Liver (tissue), 9 donors: ENCODE measurements around the gene APOA1. TPM values are rescaled to one million over a fixed set of nuclear protein-coding genes. Genes with fewer than 3 reads are reported as not detected.

Experiments
- DNase-seq: peaks from one replicate; pipeline ENCODE4 v3.0.0-alpha.2; 2017; ENCODE audit warnings: low spot score
- H3K27ac ChIP-seq, 2 donors: one replicate each; pipeline ENCODE4 v1.7.0; 2013; ENCODE audit warnings: inconsistent platforms in 2 of 2, low read length in 2 of 2, control low read depth in 1 of 2, low read depth in 1 of 2, mild to moderate bottlenecking in 1 of 2
- H3K27me3 ChIP-seq, 4 donors: one replicate each; pipeline versions ENCODE4 v1.6.1 to v1.7.0; 2013; ENCODE audit warnings: low read length in 3 of 4, inconsistent platforms in 1 of 4, mild to moderate bottlenecking in 1 of 4, moderate library complexity in 1 of 4; ENCODE audit not compliant: control insufficient read depth in 4 of 4, insufficient read depth in 4 of 4
- H3K36me3 ChIP-seq, 4 donors: one replicate each; pipeline versions ENCODE4 v1.6.1 to v1.7.0; 2013; ENCODE audit warnings: low read length in 3 of 4, mild to moderate bottlenecking in 3 of 4, low read depth in 1 of 4, moderate library complexity in 1 of 4; ENCODE audit not compliant: control insufficient read depth in 4 of 4, insufficient read depth in 3 of 4
- H3K4me1 ChIP-seq, 4 donors: one replicate each; pipeline versions ENCODE4 v1.6.1 to v1.7.0; 2013; ENCODE audit warnings: low read length in 3 of 4, mild to moderate bottlenecking in 3 of 4, moderate library complexity in 1 of 4; ENCODE audit not compliant: control insufficient read depth in 4 of 4, insufficient read depth in 4 of 4
- H3K4me3 ChIP-seq, 3 donors: one replicate each; pipeline versions ENCODE4 v1.6.1 to v1.7.0; 2013; ENCODE audit warnings: low read length in 3 of 3, control low read depth in 1 of 3, low read depth in 1 of 3, mild to moderate bottlenecking in 1 of 3
- H3K9ac ChIP-seq, 2 donors: one replicate each; pipeline ENCODE4 v1.7.0; 2013; ENCODE audit warnings: low read length in 2 of 2, mild to moderate bottlenecking in 2 of 2, moderate library complexity in 2 of 2, control low read depth in 1 of 2, low read depth in 1 of 2
- H3K9me3 ChIP-seq, 4 donors: one replicate each; pipeline versions ENCODE4 v1.6.1 to v1.7.0; 2013; ENCODE audit warnings: low read length in 3 of 4; ENCODE audit not compliant: control insufficient read depth in 4 of 4
- ATF3 ChIP-seq: IDR thresholded peaks from 2 replicates; pipeline ENCODE4 v1.6.1; 2016; ENCODE audit warnings: antibody characterized with exemption
- CTCF ChIP-seq: fragments of 150-350 bp; IDR thresholded peaks from 2 replicates; pipeline ENCODE4 v1.5.1; 2017; ENCODE audit warnings: improper control_type of control experiment, low read depth, low read length; ENCODE audit not compliant: missing input control
- EGR1 ChIP-seq, 2 donors: IDR thresholded peaks; 2 replicates each; pipeline ENCODE4 v1.6.1; 2016 to 2018; ENCODE audit warnings: antibody characterized with exemption in 2 of 2, low read depth in 2 of 2
- FOXA1 ChIP-seq: IDR thresholded peaks from 2 replicates; pipeline ENCODE4 v1.6.1; 2016; ENCODE audit warnings: antibody characterized with exemption
- FOXA2 ChIP-seq: IDR thresholded peaks from 2 replicates; pipeline ENCODE4 v1.6.1; 2016; ENCODE audit warnings: antibody characterized with exemption
- GABPA ChIP-seq, 2 donors: IDR thresholded peaks in 1 of 2; conservative IDR thresholded peaks in 1 of 2; 2 replicates each; pipeline ENCODE4 v1.6.1; 2016; ENCODE audit warnings: antibody characterized with exemption in 2 of 2, mild to moderate bottlenecking in 1 of 2, moderate library complexity in 1 of 2
- HNF4A ChIP-seq, 2 donors: conservative IDR thresholded peaks; 2 replicates each; pipeline ENCODE4 v1.6.1; 2016; ENCODE audit warnings: antibody characterized with exemption in 2 of 2, mild to moderate bottlenecking in 2 of 2
- HNF4G ChIP-seq: IDR thresholded peaks from 2 replicates; pipeline ENCODE4 v1.6.1; 2016; ENCODE audit warnings: antibody characterized with exemption
- JUND ChIP-seq, 2 donors: IDR thresholded peaks; 2 replicates each; pipeline ENCODE4 v1.6.1; 2016; ENCODE audit warnings: antibody characterized with exemption in 2 of 2
- MAX ChIP-seq: IDR thresholded peaks from 2 replicates; pipeline ENCODE4 v1.6.1; 2016; ENCODE audit warnings: antibody characterized with exemption
- NR2F2 ChIP-seq: IDR thresholded peaks from 2 replicates; pipeline ENCODE4 v1.6.1; 2016; ENCODE audit warnings: antibody characterized with exemption
- RAD21 ChIP-seq, 2 donors: IDR thresholded peaks; 2 replicates each; pipeline ENCODE4 v1.6.1; 2016; ENCODE audit warnings: antibody characterized with exemption in 2 of 2, mild to moderate bottlenecking in 2 of 2
- REST ChIP-seq: IDR thresholded peaks from 2 replicates; pipeline ENCODE4 v1.6.1; 2016; ENCODE audit warnings: antibody characterized with exemption, mild to moderate bottlenecking
- RXRA ChIP-seq, 2 donors: IDR thresholded peaks; 2 replicates each; pipeline ENCODE4 v1.6.1; 2017 to 2018; ENCODE audit warnings: antibody characterized with exemption in 2 of 2, mild to moderate bottlenecking in 1 of 2
- SP1 ChIP-seq: IDR thresholded peaks from 2 replicates; pipeline ENCODE4 v1.6.1; 2018; ENCODE audit warnings: antibody characterized with exemption, mild to moderate bottlenecking
- TAF1 ChIP-seq: conservative IDR thresholded peaks from 2 replicates; pipeline ENCODE4 v1.6.1; 2016; ENCODE audit warnings: antibody characterized with exemption, mild to moderate bottlenecking
- YY1 ChIP-seq: IDR thresholded peaks from 2 replicates; pipeline ENCODE4 v1.6.1; 2016; ENCODE audit warnings: antibody characterized with exemption, mild to moderate bottlenecking
- ZBTB33 ChIP-seq: IDR thresholded peaks from 2 replicates; pipeline ENCODE4 v1.6.1; 2016; ENCODE audit warnings: antibody characterized with exemption
- WGBS: extraction: QIAGEN DNeasy Blood & Tissue Kit; methylation state at CpG from one replicate; pipeline ENCODE4 v1.1.7; 2013; 5-methylcytosine and 5-hydroxymethylcytosine counted together
- polyA plus RNA-seq, 2 donors: library from polyadenylated mRNA; stranded (reverse) in 1 of 2; unstranded in 1 of 2; fragments of 200-250 nt in 1 of 2; fragments of >200 nt in 1 of 2; fragmentation: Nextera tagmentation in 1 of 2; extraction: Ambion mirVana in 1 of 2; gene quantifications; one replicate each; pipeline versions ENCODE4 v1.2.1 to v1.2.3, GENCODE V29; 2013 to 2015
- total RNA-seq, 2 donors: library from RNA; depleted of rRNA; stranded (reverse); fragments of >200 nt; gene quantifications; one replicate each; pipeline ENCODE4 v1.2.3, GENCODE V29; 2014
- donor health status: healthy.
- donor health status: healthy.
- donor health status: healthy.
- donor health status: healthy.
- donor health status: healthy.

APOA1 gene
- total and polyA plus RNA-seq, 4 donors: 4,271 to 17,093 (median 8,590) TPM

GRCh38 chr11:116787436-116787785 lies 50.0 kb downstream of the APOA1 start:
- Histone ChIP-seq H3K4me1 (peaks cover 0 to 53% (median 44%) of the 10 kb centered on the region in 4 donors), H3K27ac (peak overlapping the region; percentile 65 to 79), H3K36me3 (peaks cover 9 to 37% (median 31%) of the 10 kb centered on the region in 4 donors), H3K9ac (peak overlapping the region in 1 of 2 donors; percentile 9), H3K27me3 (no peaks in the 10 kb centered on the region), H3K4me3 (peak overlapping the region; percentile 42 to 78 (median 68)), H3K9me3 (no peaks in the 10 kb centered on the region)
- WGBS: 1% methylated on average over 15 of the region's 15 CpGs
- no peak for TF ChIP-seq HNF4G
- no peak for TF ChIP-seq REST
- TF ChIP-seq ATF3: no peak
- no peak for DNase-seq

GRCh38 chr11:116786966-116787365 lies 50.5 kb downstream of the APOA1 start:
- peaks cover 0 to 48% (median 42%) of the 10 kb centered on the region in 4 donors for H3K4me1 ChIP-seq
- DNase-seq: no peak
- H3K27me3 ChIP-seq: no peaks in the 10 kb centered on the region
- H3K4me3 ChIP-seq: peak overlapping the region; percentile 42 to 78 (median 68)
- 78% methylated on average over 5 of the region's 5 CpGs for WGBS
- TF ChIP-seq FOXA1: no peak
- TF ChIP-seq REST: no peak
- TF ChIP-seq NR2F2: no peak
- no peak for TF ChIP-seq MAX
- TF ChIP-seq RAD21 (IDR thresholded peaks at IDR 0.05): no peak
- TF ChIP-seq ATF3: no peak
- TF ChIP-seq GABPA (IDR thresholded peaks at IDR 0.05 in 1 of 2, conservative IDR thresholded peaks at IDR 0.05 in 1 of 2): no peak
- TF ChIP-seq HNF4A (conservative IDR thresholded peaks at IDR 0.05): no peak
- no peak for TF ChIP-seq SP1
- no peak for TF ChIP-seq YY1
- no peak for TF ChIP-seq RXRA (IDR thresholded peaks at IDR 0.05)
- no peak for TF ChIP-seq CTCF
- TF ChIP-seq TAF1: no peak
- TF ChIP-seq ZBTB33: no peak
- no peak for TF ChIP-seq JUND (IDR thresholded peaks at IDR 0.05)
- no peak for TF ChIP-seq FOXA2
- no peak for TF ChIP-seq EGR1 (IDR thresholded peaks at IDR 0.05; ENCODE audit: low read depth in 2 of 2)
- TF ChIP-seq HNF4G: no peak
- H3K27ac ChIP-seq: no peak overlapping the region
- no peaks in the 10 kb centered on the region for H3K9me3 ChIP-seq
- peaks cover 10 to 41% (median 35%) of the 10 kb centered on the region in 4 donors for H3K36me3 ChIP-seq
- H3K9ac ChIP-seq: peak overlapping the region in 1 of 2 donors; percentile 9
